IMR-90 (cell line): ENCODE measurements around the gene CENPF. TPM values are rescaled to one million over a fixed set of nuclear protein-coding genes. Genes with fewer than 3 reads are reported as not detected.

Source experiments
- ATAC-seq: fragments of 200-7000 bp; cut with Tn5 transposase; 2 replicates; pipeline ENCODE4 v1.9.1; 2020; ENCODE audit warnings: low read depth, mild to moderate bottlenecking, moderate library complexity
- BruUV-seq: library from RNA; stranded (reverse); fragments of 400-500 nt; replicated peaks from 2 replicates; lab custom pipeline; 2021; lab: Mats Ljungman, UMichigan
- CTCF ChIA-PET: fragments of 300-600 bp; formaldehyde crosslinking; extraction: SDS; loops from one replicate; lab custom pipeline; 2021; ENCODE audit warnings: antibody characterized with exemption; lab: Yijun Ruan, JAX
- POLR2A ChIA-PET: fragments of 300-600 bp; sonication (Branson Sonifier 250); formaldehyde crosslinking; loops from one replicate; lab custom pipeline; 2022; ENCODE audit warnings: antibody characterized with exemption; ENCODE audit not compliant: unreplicated experiment; lab: Charles Lee
- DNase-seq: peaks from one replicate; pipeline ENCODE4 v3.0.0; 2013
- H2AFZ ChIP-seq: replicated peaks from 2 replicates; pipeline ENCODE3; 2013; ENCODE audit warnings: low read length, mild to moderate bottlenecking; ENCODE audit not compliant: poor library complexity
- H2AK5ac ChIP-seq: 2 replicates; pipeline ENCODE4 v1.6.1; 2013; ENCODE audit warnings: low read depth, low read length, inconsistent platforms
- H2AK9ac ChIP-seq: replicated peaks from 2 replicates; pipeline ENCODE3; 2013; ENCODE audit warnings: mild to moderate bottlenecking, low read depth, low read length, moderate library complexity; ENCODE audit not compliant: poor library complexity
- H2BK120ac ChIP-seq: 2 replicates; pipeline ENCODE4 v1.6.1; 2013; ENCODE audit warnings: low read depth, low read length, inconsistent platforms
- H2BK15ac ChIP-seq: 3 replicates; pipeline ENCODE4 v1.6.1; 2013; ENCODE audit warnings: low read depth, low read length, inconsistent platforms
- H2BK20ac ChIP-seq: 2 replicates; pipeline ENCODE4 v1.6.1; 2013; ENCODE audit warnings: low read depth, mild to moderate bottlenecking, inconsistent platforms, low read length, moderate library complexity
- H2BK5ac ChIP-seq: 2 replicates; pipeline ENCODE4 v1.6.1; 2013; ENCODE audit warnings: mild to moderate bottlenecking, low read depth, low read length, inconsistent platforms; ENCODE audit not compliant: poor library complexity, severe bottlenecking
- H3K14ac ChIP-seq: replicated peaks from 2 replicates; pipeline ENCODE4 v1.6.1; 2013; ENCODE audit warnings: low read depth, low read length, inconsistent platforms
- H3K18ac ChIP-seq: 2 replicates; pipeline ENCODE4 v1.6.1; 2013; ENCODE audit warnings: low read depth, low read length, control low read depth
- H3K23ac ChIP-seq: 2 replicates; pipeline ENCODE4 v1.6.1; 2013; ENCODE audit warnings: low read depth, low read length, inconsistent platforms
- H3K27ac ChIP-seq: 2 replicates; pipeline ENCODE4 v1.5.1; 2013; ENCODE audit warnings: mild to moderate bottlenecking, control low read depth, low read length; ENCODE audit not compliant: insufficient read depth
- H3K27me3 ChIP-seq: 2 replicates; pipeline ENCODE4 v1.6.1; 2013; ENCODE audit warnings: low read length; ENCODE audit not compliant: control insufficient read depth, insufficient read depth
- H3K36me3 ChIP-seq: 2 replicates; pipeline ENCODE4 v1.6.1; 2013; ENCODE audit warnings: low read length, mixed read lengths; ENCODE audit not compliant: control insufficient read depth, insufficient read depth
- H3K4ac ChIP-seq: 2 replicates; pipeline ENCODE4 v1.6.1; 2013; ENCODE audit warnings: low read depth, low read length, inconsistent platforms
- H3K4me1 ChIP-seq: 2 replicates; pipeline ENCODE4 v1.6.1; 2013; ENCODE audit warnings: low read length, mixed read lengths; ENCODE audit not compliant: control insufficient read depth, insufficient read depth
- H3K4me2 ChIP-seq: 2 replicates; pipeline ENCODE4 v1.6.1; 2013; ENCODE audit warnings: low read depth, mild to moderate bottlenecking, control low read depth, low read length, moderate library complexity
- H3K4me3 ChIP-seq: 2 replicates; pipeline ENCODE4 v1.5.1; 2013; ENCODE audit warnings: low read depth, mild to moderate bottlenecking, control low read depth, low read length, moderate library complexity; ENCODE audit not compliant: insufficient read depth
- H3K56ac ChIP-seq: 2 replicates; pipeline ENCODE4 v1.6.1; 2013; ENCODE audit warnings: low read length, inconsistent platforms; ENCODE audit not compliant: insufficient read depth; ENCODE audit errors: extremely low read depth
- H3K79me1 ChIP-seq, 2 experiments: 2 replicates each; pipeline ENCODE4 v1.6.1; 2013; ENCODE audit warnings: low read length in 2 of 2, inconsistent platforms in 1 of 2, low read depth in 1 of 2
- H3K9ac ChIP-seq: 2 replicates; pipeline ENCODE4 v1.6.1; 2013; ENCODE audit warnings: low read depth, low read length, control low read depth
- H3K9me1 ChIP-seq: 2 replicates; pipeline ENCODE4 v1.6.1; 2013; ENCODE audit warnings: low read length, inconsistent platforms; ENCODE audit not compliant: insufficient read depth
- H3K9me3 ChIP-seq: 2 replicates; pipeline ENCODE4 v1.6.1; 2013; ENCODE audit warnings: low read length; ENCODE audit not compliant: control insufficient read depth, insufficient read depth
- H4K20me1 ChIP-seq: 2 replicates; pipeline ENCODE4 v1.6.1; 2013; ENCODE audit warnings: low read length, inconsistent platforms; ENCODE audit not compliant: insufficient read depth
- H4K5ac ChIP-seq: 2 replicates; pipeline ENCODE4 v1.6.1; 2013; ENCODE audit warnings: mild to moderate bottlenecking, low read depth, low read length, control low read depth
- H4K8ac ChIP-seq, 2 experiments: 2 replicates each; pipeline ENCODE4 v1.6.1; 2013; ENCODE audit warnings: low read depth in 2 of 2, low read length in 2 of 2, control low read depth in 1 of 2, inconsistent platforms in 1 of 2
- H4K91ac ChIP-seq: 2 replicates; pipeline ENCODE4 v1.6.1; 2013; ENCODE audit warnings: low read depth, low read length, inconsistent platforms; ENCODE audit not compliant: insufficient read depth
- BHLHE40 ChIP-seq: fragments of 150-350 bp; IDR thresholded peaks from 2 replicates; pipeline ENCODE4 v1.6.1; 2016; ENCODE audit warnings: mild to moderate bottlenecking, low read depth, low read length
- CEBPB ChIP-seq: IDR thresholded peaks from 2 replicates; pipeline ENCODE4 v1.6.1; 2012; ENCODE audit warnings: low read depth, low read length, improper control_type of control experiment
- CHD1 ChIP-seq: IDR thresholded peaks from 2 replicates; pipeline ENCODE4 v1.6.1; 2012; ENCODE audit warnings: low read depth, low read length, improper control_type of control experiment
- FOS ChIP-seq: fragments of 150-350 bp; IDR thresholded peaks from 2 replicates; pipeline ENCODE4 v1.6.1; 2016; ENCODE audit warnings: low read depth, low read length
- MAFK ChIP-seq: IDR thresholded peaks from 2 replicates; pipeline ENCODE4 v1.6.1; 2012; ENCODE audit warnings: low read depth, low read length, improper control_type of control experiment
- MAZ ChIP-seq: IDR thresholded peaks from 2 replicates; pipeline ENCODE4 v1.6.1; 2012; ENCODE audit warnings: low read depth, mild to moderate bottlenecking, low read length, improper control_type of control experiment, moderate library complexity, borderline replicate concordance
- MXI1 ChIP-seq: IDR thresholded peaks from 2 replicates; pipeline ENCODE4 v1.6.1; 2012; ENCODE audit warnings: low read depth, mild to moderate bottlenecking, low read length, moderate library complexity, borderline replicate concordance
- NFE2L2 ChIP-seq: fragments of 150-350 bp; IDR thresholded peaks from 2 replicates; pipeline ENCODE4 v1.6.1; 2016; ENCODE audit warnings: low read depth, mild to moderate bottlenecking, low read length
- POLR2A ChIP-seq: IDR thresholded peaks from 2 replicates; pipeline ENCODE4 v1.6.1; 2012; ENCODE audit warnings: mild to moderate bottlenecking, low read depth, low read length
- RAD21 ChIP-seq: IDR thresholded peaks from 2 replicates; pipeline ENCODE4 v1.6.1; 2012; ENCODE audit warnings: low read length, improper control_type of control experiment
- RCOR1 ChIP-seq: IDR thresholded peaks from 2 replicates; pipeline ENCODE4 v1.6.1; 2012; ENCODE audit warnings: mild to moderate bottlenecking, low read length, improper control_type of control experiment; ENCODE audit not compliant: insufficient replicate concordance
- RFX5 ChIP-seq: IDR thresholded peaks from 2 replicates; pipeline ENCODE4 v1.8.0; 2012; ENCODE audit warnings: low read depth, mild to moderate bottlenecking, low read length, moderate library complexity
- SMC3 ChIP-seq: fragments of 150-350 bp; IDR thresholded peaks from 2 replicates; pipeline ENCODE4 v1.6.1; 2016; ENCODE audit warnings: low read depth, mild to moderate bottlenecking, antibody characterized with exemption, low read length, moderate library complexity
- USF2 ChIP-seq: fragments of 150-350 bp; IDR thresholded peaks from 2 replicates; pipeline ENCODE4 v1.6.1; 2017; ENCODE audit warnings: mild to moderate bottlenecking, antibody characterized with exemption, low read length, low read depth
- WGBS, 2 experiments: methylation state at CpG; one replicate each; pipeline versions ENCODE4 v1.1.5 to v1.1.7; 2013; ENCODE audit warnings: missing lambda C conversion rate in 2 of 2; ENCODE audit not compliant: insufficient read length in 1 of 2; ENCODE audit errors: extremely low coverage in 2 of 2; 5-methylcytosine and 5-hydroxymethylcytosine counted together
- dilution Hi-C: fragments of 300-500 bp; cut with HindIII; formaldehyde crosslinking; loops from one replicate; pipeline ENCODE4 v1.14.3; 2018; ENCODE audit warnings: low sequenced_read_pairs; ENCODE audit not compliant: unreplicated experiment
- in situ Hi-C: fragments of 300-500 bp; cut with MboI; formaldehyde crosslinking; loops from 3 replicates; pipeline ENCODE4 v1.14.3; 2019; ENCODE audit warnings: low sequenced_read_pairs, inconsistent platforms, mixed read lengths
- intact Hi-C: fragments of 100-400 bp; cut with micrococcal nuclease; formaldehyde crosslinking; loops from 2 replicates; pipeline ENCODE4 v1.10.0; 2022
- polyA plus RNA-seq, 3 experiments: library from polyadenylated mRNA; depleted of rRNA; stranded (reverse); fragments of >200 nt; gene quantifications; 2 replicates each; pipeline ENCODE4 v1.2.3, GENCODE V29; 2012; ENCODE audit warnings: low replicate concordance in 1 of 3
- total RNA-seq: library from RNA; depleted of rRNA; stranded (reverse); fragments of >200 nt; gene quantifications from 2 replicates; pipeline ENCODE4 v1.2.3, GENCODE V29; 2012
- TF ChIP-seq, protein P1 (sequence below): conservative IDR thresholded peaks from 2 replicates; pipeline ENCODE4 v1.5.1; 2012; ENCODE audit warnings: mild to moderate bottlenecking, low read depth, low read length, improper control_type of control experiment
- TF ChIP-seq, protein P2 (sequence below): fragments of 150-350 bp; IDR thresholded peaks from 2 replicates; pipeline ENCODE4 v1.6.1; 2016; ENCODE audit warnings: low read depth, mild to moderate bottlenecking, low read length, moderate library complexity, borderline replicate concordance

CENPF gene
- total and polyA plus RNA-seq, 2 of the 4 experiments (the other 2 are of a cell fraction), result 20.9 to 51.8 TPM

DNA sequence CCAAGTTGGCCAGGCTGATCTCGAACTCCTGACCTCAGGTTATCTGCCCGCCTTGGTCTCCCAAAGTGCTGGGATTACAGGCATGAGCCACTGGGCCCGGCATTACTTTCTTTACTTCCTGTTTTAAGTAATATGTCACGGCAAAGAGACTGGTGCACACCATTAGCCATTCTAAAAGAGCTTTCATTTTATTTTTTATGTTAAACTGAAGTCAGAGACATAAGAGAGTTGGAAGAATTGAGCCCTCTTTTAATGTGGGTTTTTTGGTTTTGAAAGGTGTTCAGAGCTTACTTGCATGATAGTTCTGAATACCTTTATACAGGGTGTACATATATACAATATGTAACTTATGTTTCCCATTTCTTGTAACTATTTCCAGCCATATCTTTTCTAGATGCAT is 14.3 kb downstream of the CENPF start:
- no peaks in the 10 kb centered on the region for H4K20me1 ChIP-seq
- no peak for DNase-seq
- no peaks in the 10 kb centered on the region for H3K27me3 ChIP-seq
- no peak overlapping the region for H3K4me2 ChIP-seq
- H3K14ac ChIP-seq, result no peak overlapping the region
- 0 out of 2 replicates have a peak, but pooled peaks cover under 1% of the 10 kb centered on the region for H3K36me3 ChIP-seq
- H2BK120ac ChIP-seq, result no peak overlapping the region
- H3K23ac ChIP-seq, result no peak overlapping the region
- H3K4ac ChIP-seq, result no peak overlapping the region
- H2AK5ac ChIP-seq, result no peak overlapping the region
- H4K8ac ChIP-seq, result no peak overlapping the region
- dilution Hi-C loops, result no loop called here
- no peak overlapping the region for H4K91ac ChIP-seq
- H2AFZ ChIP-seq, result no peak overlapping the region
- H2BK20ac ChIP-seq, result no peak overlapping the region
- peaks cover 18 to 47% of the 10 kb centered on the region in 2 experiments; a peak in 3 of 4 replicates for H3K79me1 ChIP-seq
- no peak overlapping the region for H3K18ac ChIP-seq
- in situ Hi-C loops, result no loop called here
- TF ChIP-seq, protein P1, sequence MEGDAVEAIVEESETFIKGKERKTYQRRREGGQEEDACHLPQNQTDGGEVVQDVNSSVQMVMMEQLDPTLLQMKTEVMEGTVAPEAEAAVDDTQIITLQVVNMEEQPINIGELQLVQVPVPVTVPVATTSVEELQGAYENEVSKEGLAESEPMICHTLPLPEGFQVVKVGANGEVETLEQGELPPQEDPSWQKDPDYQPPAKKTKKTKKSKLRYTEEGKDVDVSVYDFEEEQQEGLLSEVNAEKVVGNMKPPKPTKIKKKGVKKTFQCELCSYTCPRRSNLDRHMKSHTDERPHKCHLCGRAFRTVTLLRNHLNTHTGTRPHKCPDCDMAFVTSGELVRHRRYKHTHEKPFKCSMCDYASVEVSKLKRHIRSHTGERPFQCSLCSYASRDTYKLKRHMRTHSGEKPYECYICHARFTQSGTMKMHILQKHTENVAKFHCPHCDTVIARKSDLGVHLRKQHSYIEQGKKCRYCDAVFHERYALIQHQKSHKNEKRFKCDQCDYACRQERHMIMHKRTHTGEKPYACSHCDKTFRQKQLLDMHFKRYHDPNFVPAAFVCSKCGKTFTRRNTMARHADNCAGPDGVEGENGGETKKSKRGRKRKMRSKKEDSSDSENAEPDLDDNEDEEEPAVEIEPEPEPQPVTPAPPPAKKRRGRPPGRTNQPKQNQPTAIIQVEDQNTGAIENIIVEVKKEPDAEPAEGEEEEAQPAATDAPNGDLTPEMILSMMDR, result no peak
- TF ChIP-seq SMC3, result no peak
- no peak for TF ChIP-seq MAZ
- TF ChIP-seq CHD1, result no peak
- TF ChIP-seq MAFK, result no peak
- TF ChIP-seq, protein P2, sequence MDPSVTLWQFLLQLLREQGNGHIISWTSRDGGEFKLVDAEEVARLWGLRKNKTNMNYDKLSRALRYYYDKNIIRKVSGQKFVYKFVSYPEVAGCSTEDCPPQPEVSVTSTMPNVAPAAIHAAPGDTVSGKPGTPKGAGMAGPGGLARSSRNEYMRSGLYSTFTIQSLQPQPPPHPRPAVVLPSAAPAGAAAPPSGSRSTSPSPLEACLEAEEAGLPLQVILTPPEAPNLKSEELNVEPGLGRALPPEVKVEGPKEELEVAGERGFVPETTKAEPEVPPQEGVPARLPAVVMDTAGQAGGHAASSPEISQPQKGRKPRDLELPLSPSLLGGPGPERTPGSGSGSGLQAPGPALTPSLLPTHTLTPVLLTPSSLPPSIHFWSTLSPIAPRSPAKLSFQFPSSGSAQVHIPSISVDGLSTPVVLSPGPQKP, result no peak
- TF ChIP-seq RAD21, result no peak
- TF ChIP-seq USF2, result no peak
- TF ChIP-seq MXI1, result no peak
- no peak for TF ChIP-seq RCOR1
- TF ChIP-seq CEBPB, result no peak
- TF ChIP-seq POLR2A, result no peak
- no peak for TF ChIP-seq BHLHE40
- TF ChIP-seq RFX5, result no peak
- TF ChIP-seq NFE2L2, result no peak
- no peak for TF ChIP-seq FOS
- H2BK15ac ChIP-seq, result no peak overlapping the region
- H2AK9ac ChIP-seq, result no peak overlapping the region
- no peak overlapping the region for H2BK5ac ChIP-seq
- H3K27ac ChIP-seq, result no peak overlapping the region
- 100% methylated on average over 1 of the region's 4 CpGs; no CpG with 5 or more reads in 1 of the 2 experiments for WGBS, 2 experiments
- no peaks in the 10 kb centered on the region for H3K9me3 ChIP-seq
- intact Hi-C loops, result no loop called here
- no peak overlapping the region for H3K4me3 ChIP-seq
- H3K9me1 ChIP-seq, result no peaks in the 10 kb centered on the region
- no TSS peak for BruUV-seq
- H3K9ac ChIP-seq, result no peak overlapping the region
- CTCF ChIA-PET, result interaction anchor here (1.2 kb wide), 1 partner anchor 15 kb away, joined by 4 read pairs; no protein-coding TSS in a partner anchor
- 0 out of 2 replicates have a peak, but pooled peaks cover 4% of the 10 kb centered on the region for H3K4me1 ChIP-seq
- ATAC-seq, result no peak
- no peak overlapping the region for H4K5ac ChIP-seq
- H3K56ac ChIP-seq, result no peak overlapping the region
- POLR2A ChIA-PET, result no interaction called here
